Measurements from ENCODE around the gene SLC9A3. TPM values are rescaled to one million over a fixed set of nuclear protein-coding genes. Genes with fewer than 3 reads are reported as not detected.

The SLC9A3 gene
- total RNA-seq, 1 donor from 2014 or later = 1.6 TPM

GRCh38 chr5:444226-444625 is 80.0 kb downstream of the SLC9A3 start:
- FAIRE-seq (no peak), DNase-seq (ENCODE audit: low read depth) (no peak)
- TF ChIP-seq CTCF (IDR thresholded peaks at IDR 0.05; ENCODE audit: insufficient read depth, low read length, severe bottlenecking) = no peak
- Histone ChIP-seq H3K27me3 (ENCODE audit: control insufficient read depth, insufficient read depth, low read length) (no peaks in the 10 kb centered on the region), H3K36me3 (ENCODE audit: control insufficient read depth, insufficient read depth, low read length) (peaks cover 19% of the 10 kb centered on the region), H3K4me3 (ENCODE audit: low read depth, low read length) (no peak overlapping the region)

GRCh38 chr5:443239-444151 is 80.8 kb downstream of the SLC9A3 start:
- H3K4me3 ChIP-seq (ENCODE audit: low read depth, low read length) = peak overlapping the region; percentile 99
- FAIRE-seq (no peak), DNase-seq (ENCODE audit: low read depth) (no peak)
- H3K36me3 ChIP-seq (ENCODE audit: control insufficient read depth, insufficient read depth, low read length) = peaks cover 13% of the 10 kb centered on the region
- TF ChIP-seq CTCF (IDR thresholded peaks at IDR 0.05; ENCODE audit: insufficient read depth, low read length, severe bottlenecking) = no peak
- H3K27me3 ChIP-seq (ENCODE audit: control insufficient read depth, insufficient read depth, low read length) = no peaks in the 10 kb centered on the region

- Histone ChIP-seq H3K4me3 (ENCODE audit: low read depth, low read length) (peak within 1 kb of the TSS; percentile 99), H3K36me3 (ENCODE audit: control insufficient read depth, insufficient read depth, low read length) (peaks cover 5% of the 10 kb centered on the region), H3K27me3 (ENCODE audit: control insufficient read depth, insufficient read depth, low read length) (no peaks in the 10 kb centered on the region)
- peak; percentile 22 for DNase-seq (ENCODE audit: low read depth)
- FAIRE-seq = no peak
- no peak for TF ChIP-seq CTCF (IDR thresholded peaks at IDR 0.05; ENCODE audit: insufficient read depth, low read length, severe bottlenecking)
Observed at GRCh38 chr5:442335-443238, 81.7 kb downstream of the SLC9A3 start, which contains the start of gene EXOC3. Gene EXOC3, plus strand, starts transcription at chr5:443176. Its CDS starts 3,030 bp downstream, at chr5:446206.

- FAIRE-seq (no peak), DNase-seq (ENCODE audit: low read depth) (no peak)
- Histone ChIP-seq H3K27me3 (ENCODE audit: control insufficient read depth, insufficient read depth, low read length) (no peaks in the 10 kb centered on the region), H3K36me3 (ENCODE audit: control insufficient read depth, insufficient read depth, low read length) (no peaks in the 10 kb centered on the region), H3K4me3 (ENCODE audit: low read depth, low read length) (peak overlapping the region; percentile 99)
- no peak for TF ChIP-seq CTCF (IDR thresholded peaks at IDR 0.05; ENCODE audit: insufficient read depth, low read length, severe bottlenecking)
Observed at GRCh38 chr5:441996-442334, 82.3 kb downstream of the SLC9A3 start.

- no peak overlapping the region for H3K4me3 ChIP-seq (ENCODE audit: low read depth, low read length)
- H3K27me3 ChIP-seq (ENCODE audit: control insufficient read depth, insufficient read depth, low read length) = no peaks in the 10 kb centered on the region
- DNase-seq (ENCODE audit: low read depth) (no peak), FAIRE-seq (no peak)
- no peak for TF ChIP-seq CTCF (IDR thresholded peaks at IDR 0.05; ENCODE audit: insufficient read depth, low read length, severe bottlenecking)
- no peaks in the 10 kb centered on the region for H3K36me3 ChIP-seq (ENCODE audit: control insufficient read depth, insufficient read depth, low read length)
Observed at GRCh38 chr5:440401-441201, 83.6 kb downstream of the SLC9A3 start.
